GM19372 (cell line): ENCODE results near the gene FOXJ3.

ENCODE experiments used
- ATAC-seq: cut with Tn5 transposase; IDR thresholded peaks from one replicate; pipeline ENCODE4 v1.9.1; 2021; ENCODE audit warnings: mild to moderate bottlenecking, low read depth, moderate library complexity; ENCODE audit not compliant: unreplicated experiment

The FOXJ3 gene

GRCh38 chr1:42127767-42128166, 207.3 kb downstream of the FOXJ3 start:
- ATAC-seq, result no peak
